Measurements from ENCODE around the gene CCDC186.

- TF ChIP-seq POLR2A (IDR thresholded peaks at IDR 0.05; ENCODE audit: low read length) (no peak), GATA1 (IDR thresholded peaks at IDR 0.05; ENCODE audit: low read depth, low read length) (no peak)
Observed at GRCh38 chr10:114075093-114075492, 98.9 kb downstream of the CCDC186 start.

Measured in erythroblast (primary cell).